ENCODE results near the gene ITPR2.

GRCh38 chr12:26425587-26426260 is 407.3 kb downstream of the ITPR2 start:
- TF ChIP-seq, protein P1, sequence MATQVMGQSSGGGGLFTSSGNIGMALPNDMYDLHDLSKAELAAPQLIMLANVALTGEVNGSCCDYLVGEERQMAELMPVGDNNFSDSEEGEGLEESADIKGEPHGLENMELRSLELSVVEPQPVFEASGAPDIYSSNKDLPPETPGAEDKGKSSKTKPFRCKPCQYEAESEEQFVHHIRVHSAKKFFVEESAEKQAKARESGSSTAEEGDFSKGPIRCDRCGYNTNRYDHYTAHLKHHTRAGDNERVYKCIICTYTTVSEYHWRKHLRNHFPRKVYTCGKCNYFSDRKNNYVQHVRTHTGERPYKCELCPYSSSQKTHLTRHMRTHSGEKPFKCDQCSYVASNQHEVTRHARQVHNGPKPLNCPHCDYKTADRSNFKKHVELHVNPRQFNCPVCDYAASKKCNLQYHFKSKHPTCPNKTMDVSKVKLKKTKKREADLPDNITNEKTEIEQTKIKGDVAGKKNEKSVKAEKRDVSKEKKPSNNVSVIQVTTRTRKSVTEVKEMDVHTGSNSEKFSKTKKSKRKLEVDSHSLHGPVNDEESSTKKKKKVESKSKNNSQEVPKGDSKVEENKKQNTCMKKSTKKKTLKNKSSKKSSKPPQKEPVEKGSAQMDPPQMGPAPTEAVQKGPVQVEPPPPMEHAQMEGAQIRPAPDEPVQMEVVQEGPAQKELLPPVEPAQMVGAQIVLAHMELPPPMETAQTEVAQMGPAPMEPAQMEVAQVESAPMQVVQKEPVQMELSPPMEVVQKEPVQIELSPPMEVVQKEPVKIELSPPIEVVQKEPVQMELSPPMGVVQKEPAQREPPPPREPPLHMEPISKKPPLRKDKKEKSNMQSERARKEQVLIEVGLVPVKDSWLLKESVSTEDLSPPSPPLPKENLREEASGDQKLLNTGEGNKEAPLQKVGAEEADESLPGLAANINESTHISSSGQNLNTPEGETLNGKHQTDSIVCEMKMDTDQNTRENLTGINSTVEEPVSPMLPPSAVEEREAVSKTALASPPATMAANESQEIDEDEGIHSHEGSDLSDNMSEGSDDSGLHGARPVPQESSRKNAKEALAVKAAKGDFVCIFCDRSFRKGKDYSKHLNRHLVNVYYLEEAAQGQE (IDR thresholded peaks at IDR 0.05; ENCODE audit: insufficient read depth in 1 of 2, low read depth in 2 of 2, low read length in 2 of 2): no peak
- TF ChIP-seq SIN3A (IDR thresholded peaks at IDR 0.05; ENCODE audit: borderline replicate concordance, insufficient read depth, low read length): no peak
- TF ChIP-seq POLR2AphosphoS5 (IDR thresholded peaks at IDR 0.05; ENCODE audit: low read depth, low read length): no peak

Measured in PFSK-1 (cell line).